Measurements from ENCODE around the gene OGA.

OGA gene

GRCh38 chr10:101774589-101775272 lies 43.5 kb downstream of the OGA start:
- no peak for DNase-seq

DNA sequence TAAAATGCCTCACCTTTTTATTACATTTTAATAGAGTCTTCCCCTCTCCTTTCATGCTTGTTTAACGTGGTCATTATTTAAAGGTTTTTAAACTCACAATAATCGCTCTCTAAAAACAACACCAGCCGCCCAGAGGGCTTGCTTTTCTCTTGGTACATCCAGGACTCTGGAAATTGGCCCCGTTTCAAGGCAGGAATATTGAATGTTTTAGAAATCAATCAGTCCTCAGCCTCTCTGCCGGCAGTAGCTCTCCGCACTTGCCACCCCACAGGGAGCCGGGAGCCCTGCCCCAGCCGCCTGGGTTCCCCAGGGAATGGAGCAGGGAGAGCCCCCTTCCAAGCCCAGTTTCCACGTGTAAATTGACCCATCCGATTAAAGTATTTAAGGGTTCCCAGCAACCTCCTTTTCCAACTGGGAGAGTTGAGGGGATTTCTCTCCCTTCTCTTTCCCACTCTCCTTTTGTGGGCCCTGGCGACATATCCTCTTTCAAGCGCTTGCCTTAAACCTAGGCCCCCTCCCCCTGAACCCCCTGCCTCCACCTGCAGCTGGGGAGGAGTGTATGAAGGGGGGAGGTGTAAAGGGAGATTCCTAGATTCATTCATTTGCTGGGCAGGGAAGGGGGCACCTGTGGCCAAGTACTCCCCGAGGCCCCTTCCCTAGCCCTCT lies 44.2 kb downstream of the OGA start:
- DNase-seq, result no peak

- DNase-seq, result no peak
Observed at GRCh38 chr10:101772895-101773761, 45.1 kb downstream of the OGA start.

DNA sequence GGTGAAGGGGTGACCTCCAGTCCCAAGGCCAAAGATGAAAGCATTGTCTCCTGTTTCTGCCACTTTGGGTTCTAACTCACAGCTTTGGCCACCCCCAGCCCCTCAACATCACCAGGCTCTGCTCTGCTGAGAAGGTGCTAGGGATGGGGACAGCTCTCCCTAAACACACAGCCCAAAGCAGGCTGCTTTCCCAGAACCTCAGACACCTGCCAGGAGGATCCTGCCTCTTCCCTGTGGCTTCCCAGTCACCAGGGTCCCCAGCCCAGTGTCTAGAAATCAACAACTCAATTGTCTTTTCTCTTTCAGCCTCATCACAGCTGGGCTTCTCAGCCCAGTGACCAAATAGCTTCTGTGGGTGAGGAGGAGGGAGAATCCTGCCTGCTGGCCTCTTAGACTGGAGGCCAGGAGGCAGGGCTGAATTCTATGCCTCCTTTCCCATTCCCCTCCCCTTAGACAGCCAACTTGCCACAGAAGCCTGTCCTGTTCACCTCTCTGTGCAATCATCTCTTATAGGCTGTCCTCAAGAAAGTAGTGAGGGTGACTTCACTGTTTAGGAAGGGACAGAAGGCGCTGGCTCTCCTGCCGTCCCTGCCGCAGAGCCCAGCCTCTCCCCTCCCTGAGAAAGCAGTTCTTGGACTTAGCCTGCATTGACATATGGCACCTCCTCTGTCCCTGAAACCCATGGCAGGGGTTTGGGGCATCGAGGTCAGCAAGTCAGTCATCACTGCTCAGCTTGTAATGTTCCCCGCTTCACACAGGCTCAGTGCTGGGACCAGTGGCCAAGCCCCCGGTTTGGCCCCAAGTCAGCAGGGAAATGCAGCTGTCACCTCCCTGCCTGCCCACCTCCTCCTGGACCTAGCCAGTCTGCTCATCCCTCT lies 46.0 kb downstream of the OGA start:
- no peak for DNase-seq

- no peak for DNase-seq
Observed at GRCh38 chr10:101771380-101771779, 46.9 kb downstream of the OGA start.

DNA sequence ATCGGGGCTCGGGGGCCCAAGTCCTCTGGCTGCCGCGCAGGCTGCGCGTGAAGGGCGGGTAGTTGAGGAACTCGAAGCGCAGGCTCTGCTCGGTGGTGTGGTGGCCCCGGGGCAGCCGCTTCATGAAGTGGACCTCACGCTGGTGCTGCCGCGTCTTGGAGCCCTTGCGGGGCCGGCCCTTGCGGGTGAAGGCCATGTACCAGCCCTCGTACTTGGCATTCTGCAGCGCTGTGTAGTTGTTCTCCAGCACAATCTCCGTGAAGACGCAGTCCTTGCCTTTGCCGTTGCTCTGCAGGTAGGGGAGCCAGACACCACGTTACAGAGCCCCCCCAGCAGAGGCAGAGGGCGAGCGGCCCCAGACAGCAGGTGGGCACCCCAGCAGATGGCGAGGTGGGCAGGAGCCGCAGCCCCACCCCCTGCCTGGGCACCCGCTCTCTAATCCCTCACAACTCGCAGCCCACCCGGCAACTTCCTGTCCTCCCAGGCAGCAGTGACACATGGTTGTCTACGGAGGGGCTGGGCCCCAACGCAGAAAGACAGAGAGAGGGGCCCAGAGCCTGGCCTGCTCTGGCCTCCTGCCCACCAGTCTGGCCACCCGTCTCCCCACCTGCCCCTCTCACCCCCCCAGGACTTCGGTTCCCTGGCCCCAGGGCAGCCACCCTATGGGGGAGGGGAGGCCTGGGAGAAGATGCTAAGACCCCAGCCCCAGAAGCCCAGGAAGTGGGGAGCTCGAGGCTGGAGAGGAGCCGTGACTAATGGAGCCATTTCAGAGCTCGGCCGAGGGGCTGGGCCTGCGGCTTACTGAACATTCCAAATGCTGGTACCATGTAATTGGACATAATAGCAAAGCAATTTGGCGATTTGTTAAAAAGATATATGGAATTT lies 47.7 kb downstream of the OGA start:
- no peak for DNase-seq

DNA sequence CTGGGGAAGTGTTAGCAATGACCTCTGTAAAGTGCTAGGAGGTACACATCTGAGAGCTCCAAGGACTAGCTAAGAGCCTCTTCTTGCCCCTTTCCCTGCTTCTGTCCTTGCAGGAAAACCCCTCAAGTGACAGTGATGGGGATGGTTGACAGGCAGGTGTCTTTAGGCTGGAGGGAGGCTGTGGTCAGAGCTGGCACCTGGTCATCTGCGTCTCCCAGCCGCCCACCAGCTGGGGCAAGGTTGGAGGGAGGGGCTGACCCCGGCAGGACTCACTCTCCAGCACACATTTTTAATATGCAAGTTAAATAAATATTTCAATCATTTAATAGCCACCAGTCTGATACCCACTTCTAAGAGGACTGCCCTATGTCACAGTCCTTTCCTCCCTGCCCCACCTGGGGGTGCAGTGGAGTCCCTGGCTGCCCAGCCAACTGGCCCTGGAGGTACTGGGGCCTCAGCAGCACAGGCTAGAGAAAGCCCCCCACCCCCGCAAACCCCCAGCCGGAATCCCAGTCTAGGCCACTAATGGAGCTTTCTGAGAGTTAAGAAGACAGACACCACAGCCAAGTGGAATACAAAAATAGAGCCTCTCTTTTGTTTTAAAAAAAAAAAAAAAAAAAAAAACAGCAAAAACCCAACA lies 48.6 kb downstream of the OGA start:
- DNase-seq, result no peak

DNA sequence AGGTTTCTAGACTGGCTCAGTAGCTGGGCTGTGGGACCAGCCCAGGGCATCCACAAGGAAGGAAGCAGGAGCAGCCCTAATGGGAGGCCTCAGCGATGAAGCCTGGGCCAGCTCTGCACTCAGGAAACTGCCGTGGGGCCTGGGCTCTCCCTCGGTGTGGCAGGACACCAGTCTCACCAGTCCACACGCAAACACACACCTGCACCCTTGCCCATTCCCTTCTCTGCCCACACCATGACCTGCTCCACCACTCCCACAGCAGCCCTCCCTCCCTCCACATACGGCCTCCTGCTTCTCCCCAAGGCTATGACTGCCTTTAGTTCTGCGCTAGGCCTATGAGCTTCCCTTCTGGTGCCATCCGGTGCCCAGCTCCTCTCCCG lies 49.5 kb downstream of the OGA start:
- DNase-seq, result no peak

DNA sequence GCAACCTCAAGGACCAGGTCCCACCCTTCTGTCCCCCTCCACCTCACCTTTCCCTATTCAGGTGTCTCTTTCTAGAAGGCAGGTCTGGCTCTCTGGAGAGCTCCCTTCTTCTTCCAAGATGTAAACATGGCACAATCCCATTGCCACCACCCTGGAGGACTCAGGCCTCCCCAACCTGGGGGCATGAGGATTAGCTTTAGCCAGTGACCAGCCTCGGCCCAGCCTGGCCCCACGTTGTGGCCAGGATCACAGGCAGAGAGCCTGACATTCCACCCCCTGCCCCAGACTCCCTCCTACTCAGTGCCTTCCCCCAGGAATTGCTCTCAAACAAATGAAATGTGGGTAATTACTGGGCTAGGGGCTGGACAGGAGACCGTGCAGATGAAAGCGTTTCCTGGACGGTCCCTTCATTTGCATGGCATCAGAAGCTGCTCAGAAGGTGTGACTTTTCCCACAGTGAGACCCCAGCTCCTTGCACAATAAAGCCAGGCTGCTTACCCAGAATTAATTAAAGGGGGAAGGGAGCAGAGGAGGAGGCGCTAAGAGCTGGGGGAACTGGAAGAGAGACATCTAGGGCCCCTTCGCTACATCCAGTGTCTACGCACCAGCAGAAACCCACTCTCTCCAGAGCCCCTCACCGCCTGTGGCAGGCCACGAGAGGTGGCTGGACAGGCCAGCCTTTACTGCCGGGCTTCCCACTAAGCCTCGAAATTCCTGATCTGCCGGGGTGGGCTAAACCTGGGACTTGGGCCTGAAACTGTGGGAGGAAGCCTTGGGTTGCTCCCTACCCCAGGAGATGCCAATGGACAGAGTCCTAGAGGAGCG lies 50.1 kb downstream of the OGA start:
- DNase-seq, result peak in 1 of 2 experiments; percentile 9

GRCh38 chr10:101767600-101767945 lies 50.7 kb downstream of the OGA start:
- no peak for DNase-seq

- no peak for DNase-seq
Observed at GRCh38 chr10:101766753-101767599, 51.3 kb downstream of the OGA start.

- DNase-seq, result no peak
Observed at GRCh38 chr10:101766306-101766705, 51.9 kb downstream of the OGA start.

DNA sequence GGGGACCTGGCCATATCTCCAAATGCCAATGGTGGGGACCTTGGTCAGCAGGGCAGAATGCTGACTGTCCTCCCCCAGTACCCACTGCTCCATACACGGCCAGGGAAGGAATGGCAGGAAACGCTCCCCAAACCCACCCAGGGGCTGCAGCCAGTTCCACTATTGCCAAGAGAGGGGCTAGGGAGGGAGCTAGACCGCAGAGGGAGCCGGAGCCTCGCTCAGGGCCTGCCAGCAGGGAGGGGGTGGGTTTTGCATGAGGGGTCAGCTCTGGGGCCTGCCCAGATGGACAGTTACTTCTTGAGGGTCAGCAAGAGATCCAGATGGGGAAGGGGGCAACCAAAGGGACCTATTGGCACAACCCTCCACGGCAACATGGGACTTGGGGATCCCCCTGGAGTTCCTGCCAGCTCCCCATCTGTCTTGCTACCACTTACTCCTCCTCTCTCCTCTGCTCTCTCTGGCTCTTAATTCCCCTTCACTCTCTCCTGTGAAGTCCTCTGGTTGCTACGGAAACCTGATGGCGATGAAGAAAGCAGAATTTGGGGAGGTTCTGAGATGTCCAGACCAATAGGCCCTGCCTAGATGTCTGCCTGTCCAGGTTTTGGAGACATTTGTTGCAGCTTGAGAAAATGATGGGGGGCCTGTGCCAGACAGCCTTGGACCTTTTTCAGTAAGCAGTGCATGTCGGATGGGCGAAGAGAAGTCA lies 55.0 kb downstream of the OGA start:
- no peak for DNase-seq

GRCh38 chr10:101762736-101763135 lies 55.5 kb downstream of the OGA start:
- DNase-seq, result no peak

DNA sequence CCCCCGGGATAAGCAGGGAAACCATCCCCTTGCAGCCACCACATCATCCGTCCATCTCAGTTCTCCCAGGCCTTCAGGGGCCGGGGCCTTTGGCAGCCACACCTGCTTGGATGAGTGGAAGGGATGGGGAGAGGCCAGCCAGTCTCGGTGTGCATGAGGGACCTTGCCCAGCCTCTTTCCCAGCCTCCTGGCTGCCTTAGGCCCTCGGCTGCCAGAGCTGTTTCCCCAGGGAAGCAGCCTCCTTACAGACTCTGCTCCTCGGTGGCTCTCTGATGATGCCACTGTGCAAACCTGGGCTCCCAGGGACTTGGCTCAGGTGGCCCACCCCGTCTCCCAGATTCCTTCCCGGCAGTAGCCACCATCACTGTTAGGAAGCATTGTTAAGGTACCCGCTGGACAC lies 57.0 kb downstream of the OGA start:
- no peak for DNase-seq

DNA sequence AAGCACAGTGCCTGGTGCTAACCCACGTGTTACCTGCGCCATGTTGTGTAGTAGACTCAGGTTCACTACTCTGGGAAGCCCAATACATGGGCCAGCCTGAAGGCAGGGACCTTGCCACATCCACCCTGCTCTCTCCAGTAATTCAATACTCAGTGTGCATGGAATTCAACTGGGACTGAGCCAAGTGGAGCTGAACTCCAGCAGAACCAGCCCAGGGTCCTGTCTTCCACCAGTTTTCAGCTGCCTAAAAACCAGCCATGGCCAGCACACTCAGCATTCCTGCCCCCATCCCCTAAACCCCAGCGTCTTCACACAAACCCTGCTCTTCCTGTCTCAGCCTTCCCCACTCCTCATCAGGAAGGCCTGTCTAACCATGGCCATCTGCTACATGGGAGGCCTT lies 57.7 kb downstream of the OGA start:
- no peak for DNase-seq

DNA sequence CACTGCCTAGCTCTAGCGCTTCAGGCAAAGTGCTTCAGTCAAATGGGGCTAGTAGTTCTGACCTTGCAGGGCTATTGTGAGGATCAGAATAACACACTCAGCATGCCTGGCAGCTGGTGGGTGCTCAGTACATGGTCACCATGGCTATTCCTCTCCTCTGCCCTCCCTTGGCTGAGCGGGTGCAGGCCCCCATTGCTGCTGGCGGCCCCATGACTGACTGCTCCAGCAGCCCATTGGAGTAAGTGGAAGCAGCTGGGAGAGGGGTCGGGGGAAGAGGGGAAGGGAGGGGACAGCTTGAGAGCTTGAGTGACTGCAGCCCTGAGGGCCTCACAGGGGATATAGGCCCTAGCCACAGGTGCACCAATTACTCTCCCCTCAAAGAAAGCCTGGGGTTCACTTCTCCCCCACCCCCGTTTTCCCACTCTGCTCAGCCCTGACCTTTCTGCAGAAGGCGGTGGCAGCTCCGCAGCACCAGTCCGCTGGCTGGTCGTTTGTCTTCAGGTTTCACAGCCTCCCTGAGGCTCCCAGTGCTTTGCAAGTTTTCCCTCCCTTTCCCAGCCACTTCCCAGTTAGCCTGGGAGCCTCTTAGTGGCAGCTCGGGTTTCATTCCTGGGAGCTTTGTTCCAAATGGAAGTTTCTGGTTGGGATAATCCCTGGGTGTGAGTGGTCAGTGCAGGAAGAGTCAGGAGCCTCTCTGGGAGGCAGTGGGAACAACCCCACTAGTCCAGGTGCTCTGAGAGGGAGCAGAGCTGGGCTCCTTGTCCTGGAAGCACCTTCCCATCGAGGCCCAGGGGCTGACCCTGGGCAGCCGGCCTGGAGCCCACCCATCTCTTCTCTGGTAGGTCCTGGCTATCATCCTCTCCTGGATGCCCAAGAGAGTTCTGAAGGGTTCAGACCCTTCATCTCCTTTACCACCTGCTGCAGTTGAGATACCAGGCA lies 58.7 kb downstream of the OGA start:
- DNase-seq, result peak in 1 of 2 experiments; percentile 26

DNA sequence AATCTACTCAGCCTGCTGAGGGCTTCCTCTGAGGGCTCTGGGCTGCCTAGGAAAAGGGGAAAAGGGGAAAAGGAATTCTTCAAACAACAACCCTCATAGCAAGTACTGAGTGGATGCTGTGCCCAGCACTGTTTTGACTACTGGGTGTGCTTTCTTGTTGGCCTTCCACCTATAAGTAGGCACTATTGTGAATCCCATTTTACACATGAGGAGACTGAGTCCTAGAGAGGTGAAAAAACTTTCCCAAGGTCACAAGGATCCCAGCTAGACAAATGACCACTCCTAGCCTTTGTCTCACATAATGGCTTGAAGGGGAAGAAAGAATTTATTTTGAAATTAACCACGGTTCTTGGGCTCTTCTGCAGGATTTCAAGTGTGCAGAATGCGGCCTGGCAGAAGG lies 59.4 kb downstream of the OGA start:
- DNase-seq, result no peak

Data from NCI-H526 (cell line).